ENCODE data around the gene CPPED1.

- TF ChIP-seq, protein P1, sequence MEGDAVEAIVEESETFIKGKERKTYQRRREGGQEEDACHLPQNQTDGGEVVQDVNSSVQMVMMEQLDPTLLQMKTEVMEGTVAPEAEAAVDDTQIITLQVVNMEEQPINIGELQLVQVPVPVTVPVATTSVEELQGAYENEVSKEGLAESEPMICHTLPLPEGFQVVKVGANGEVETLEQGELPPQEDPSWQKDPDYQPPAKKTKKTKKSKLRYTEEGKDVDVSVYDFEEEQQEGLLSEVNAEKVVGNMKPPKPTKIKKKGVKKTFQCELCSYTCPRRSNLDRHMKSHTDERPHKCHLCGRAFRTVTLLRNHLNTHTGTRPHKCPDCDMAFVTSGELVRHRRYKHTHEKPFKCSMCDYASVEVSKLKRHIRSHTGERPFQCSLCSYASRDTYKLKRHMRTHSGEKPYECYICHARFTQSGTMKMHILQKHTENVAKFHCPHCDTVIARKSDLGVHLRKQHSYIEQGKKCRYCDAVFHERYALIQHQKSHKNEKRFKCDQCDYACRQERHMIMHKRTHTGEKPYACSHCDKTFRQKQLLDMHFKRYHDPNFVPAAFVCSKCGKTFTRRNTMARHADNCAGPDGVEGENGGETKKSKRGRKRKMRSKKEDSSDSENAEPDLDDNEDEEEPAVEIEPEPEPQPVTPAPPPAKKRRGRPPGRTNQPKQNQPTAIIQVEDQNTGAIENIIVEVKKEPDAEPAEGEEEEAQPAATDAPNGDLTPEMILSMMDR (IDR thresholded peaks at IDR 0.05) = no peak
- no peak for TF ChIP-seq POLR2A (IDR thresholded peaks at IDR 0.05)
These were observed 145.2 kb downstream of the CPPED1 start for GRCh38 chr16:12658506-12658905.
